K562 (cell line): ENCODE results near the gene ACAP3. TPM values are rescaled to one million over a fixed set of nuclear protein-coding genes. Genes with fewer than 3 reads are reported as not detected.

ENCODE experiments used
- ATAC-seq: fragments of 200-7000 bp; cut with Tn5 transposase; 3 replicates; pipeline ENCODE4 v1.9.1; 2020; ENCODE audit warnings: moderate library complexity
- BruUV-seq: library from RNA; stranded (reverse); fragments of 400-500 nt; replicated peaks from 2 replicates; lab custom pipeline; 2021; lab: Mats Ljungman, UMichigan
- CTCF ChIA-PET: fragments of 300-600 bp; formaldehyde crosslinking; extraction: SDS; loops from one replicate; lab custom pipeline; 2021; ENCODE audit warnings: low intra/inter-chr PET ratio; lab: Yijun Ruan, JAX
- POLR2A ChIA-PET: fragments of 300-600, 350-650 bp; sonication (Branson Sonifier 250); formaldehyde crosslinking; extraction: SDS; loops from one replicate; lab custom pipeline; 2021; ENCODE audit warnings: antibody characterized with exemption, inconsistent platforms; lab: Yijun Ruan, JAX
- DNase-seq, 4 experiments: peaks; one replicate each; pipeline versions ENCODE4 v3.0.0 to v3.0.0-alpha.2; 2011 to 2018; ENCODE audit warnings: low spot score in 3 of 4, mixed read lengths in 3 of 4; ENCODE audit errors: extremely low read depth in 1 of 4
- FAIRE-seq: peaks from 2 replicates; lab custom pipeline; 2011; peaks lifted over from hg19 to GRCh38; lab: Jason Lieb, UNC
- H2AFZ ChIP-seq: 2 replicates; pipeline ENCODE4 v1.6.0; 2011; ENCODE audit warnings: low read depth, low read length, control low read depth, inconsistent platforms
- H3K27ac ChIP-seq: fragments of 200-600 bp; 3 replicates; pipeline ENCODE4 v1.8.0; 2011; ENCODE audit warnings: low read depth, mild to moderate bottlenecking, control low read depth, inconsistent platforms, low read length, moderate library complexity, mixed read lengths; ENCODE audit errors: extremely low read depth
- H3K27me3 ChIP-seq, 2 experiments: fragments of 300-600 bp in 1 of 2; 2 replicates in 1 of 2; 3 replicates in 1 of 2; pipeline versions ENCODE4 v1.6.0 to v1.8.0; 2011; ENCODE audit warnings: inconsistent platforms in 2 of 2, low read length in 2 of 2, mild to moderate bottlenecking in 1 of 2, mixed read lengths in 1 of 2, moderate library complexity in 1 of 2; ENCODE audit not compliant: control insufficient read depth in 2 of 2, insufficient read depth in 2 of 2
- H3K36me3 ChIP-seq: fragments of 300-600 bp; 3 replicates; pipeline ENCODE4 v1.8.0; 2011; ENCODE audit warnings: mild to moderate bottlenecking, low read length, inconsistent platforms; ENCODE audit not compliant: control insufficient read depth, insufficient read depth
- H3K4me1 ChIP-seq, 2 experiments: fragments of 200-600 bp in 1 of 2; replicated peaks in 1 of 2; 2 replicates in 1 of 2; 3 replicates in 1 of 2; pipeline versions ENCODE4 v1.5.1 to v1.8.0; 2011; ENCODE audit warnings: inconsistent platforms in 2 of 2, low read length in 2 of 2, mild to moderate bottlenecking in 1 of 2, mixed read lengths in 1 of 2, moderate library complexity in 1 of 2; ENCODE audit not compliant: control insufficient read depth in 2 of 2, insufficient read depth in 2 of 2
- H3K4me2 ChIP-seq: 2 replicates; pipeline ENCODE4 v1.6.1; 2011; ENCODE audit warnings: low read length, control low read depth, inconsistent platforms, mixed read lengths; ENCODE audit not compliant: insufficient read depth
- H3K4me3 ChIP-seq: fragments of 200-600 bp; sonication (generic), shearing (Covaris generic); 2 replicates; pipeline ENCODE4 v1.5.1; 2016; ENCODE audit warnings: control low read depth, inconsistent platforms
- H3K79me2 ChIP-seq: fragments of 200-600 bp; 3 replicates; pipeline ENCODE4 v1.8.0; 2011; ENCODE audit warnings: low read length, inconsistent platforms; ENCODE audit not compliant: control insufficient read depth, insufficient read depth
- H3K9ac ChIP-seq, 2 experiments: 2 replicates each; pipeline versions ENCODE4 v1.6.0 to v1.6.1; 2011; ENCODE audit warnings: low read depth in 2 of 2, low read length in 2 of 2, control low read depth in 1 of 2, inconsistent platforms in 1 of 2, mild to moderate bottlenecking in 1 of 2, mixed read lengths in 1 of 2; ENCODE audit not compliant: insufficient read depth in 1 of 2
- H3K9me1 ChIP-seq: one replicate; pipeline ENCODE4 v1.6.0; 2011; ENCODE audit warnings: inconsistent platforms, mild to moderate bottlenecking, low read length, moderate library complexity; ENCODE audit not compliant: control insufficient read depth, insufficient read depth
- H3K9me3 ChIP-seq: replicated peaks from 2 replicates; pipeline ENCODE4 v1.5.1; 2011; ENCODE audit warnings: low read depth, low read length, inconsistent platforms; ENCODE audit not compliant: control insufficient read depth, insufficient read depth
- H4K20me1 ChIP-seq: replicated peaks from 2 replicates; pipeline ENCODE4 v1.6.1; 2011; ENCODE audit warnings: low read length, inconsistent platforms, mixed read lengths; ENCODE audit not compliant: control insufficient read depth, insufficient read depth
- E2F1 ChIP-seq: sonication (generic); formaldehyde crosslinking; IDR thresholded peaks from 2 replicates; pipeline ENCODE4 v1.8.1; 2023; ENCODE audit warnings: mild to moderate bottlenecking, missing genetic modification reagents, moderate library complexity
- NR0B1 ChIP-seq: fragments of 450-650 bp; IDR thresholded peaks from one replicate; pipeline ENCODE4 v1.6.1; 2018; ENCODE audit warnings: mild to moderate bottlenecking, moderate library complexity; ENCODE audit not compliant: partially characterized antibody
- POLR2AphosphoS5 ChIP-seq: IDR thresholded peaks from 2 replicates; pipeline ENCODE4 v1.6.1; 2011; ENCODE audit warnings: mild to moderate bottlenecking, low read depth, low read length, moderate library complexity; ENCODE audit not compliant: control insufficient read depth, insufficient read depth
- POLR2B ChIP-seq: fragments of 450-650 bp; IDR thresholded peaks from 2 replicates; pipeline ENCODE4 v1.6.1; 2018; ENCODE audit warnings: low read depth; ENCODE audit not compliant: partially characterized antibody
- POLR2G ChIP-seq: fragments of 200-400 bp; formaldehyde crosslinking; IDR thresholded peaks from 2 replicates; pipeline ENCODE4 v1.6.1; 2017; ENCODE audit warnings: low read depth, mild to moderate bottlenecking, antibody characterized with exemption, low read length, moderate library complexity
- RBFOX2 ChIP-seq: fragments of 200-400 bp; formaldehyde crosslinking; IDR thresholded peaks from 2 replicates; pipeline ENCODE4 v1.6.1; 2017; ENCODE audit warnings: low read depth, mild to moderate bottlenecking, low read length, moderate library complexity
- RBM15 ChIP-seq: fragments of 200-400 bp; formaldehyde crosslinking; IDR thresholded peaks from 2 replicates; pipeline ENCODE4 v1.6.1; 2018; ENCODE audit warnings: mild to moderate bottlenecking, low read length, moderate library complexity; ENCODE audit not compliant: insufficient read depth
- SAFB2 ChIP-seq: fragments of 200-400 bp; formaldehyde crosslinking; IDR thresholded peaks from 2 replicates; pipeline ENCODE4 v1.6.1; 2018; ENCODE audit warnings: borderline replicate concordance, low read length, low read depth, moderate library complexity; ENCODE audit not compliant: severe bottlenecking
- SUPT5H ChIP-seq: fragments of 450-650 bp; IDR thresholded peaks from 2 replicates; pipeline ENCODE4 v1.6.1; 2016
- THRA ChIP-seq: fragments of 450-650 bp; IDR thresholded peaks from 2 replicates; pipeline ENCODE4 v1.6.1; 2017; ENCODE audit warnings: mild to moderate bottlenecking, moderate library complexity
- TOE1 ChIP-seq, 2 experiments: fragments of 450-650 bp in 1 of 2; sonication (generic) in 1 of 2; formaldehyde crosslinking in 1 of 2; IDR thresholded peaks; 2 replicates each; pipeline versions ENCODE4 v1.7.1 to v1.8.0; 2016 to 2022; ENCODE audit warnings: borderline replicate concordance in 2 of 2, mild to moderate bottlenecking in 2 of 2, antibody characterized with exemption in 1 of 2, inconsistent platforms in 1 of 2, low read depth in 1 of 2, missing genetic modification reagents in 1 of 2, moderate library complexity in 1 of 2
- ZNF740 ChIP-seq, 3 experiments: fragments of 200-800 bp in 1 of 3; sonication (Bioruptor generic) in 1 of 3; sonication (generic) in 1 of 3; formaldehyde crosslinking in 1 of 3; IDR thresholded peaks; 2 replicates each; pipeline versions ENCODE4 v1.6.1 to v1.8.0; 2016 to 2022; ENCODE audit warnings: mild to moderate bottlenecking in 2 of 3, missing compliant biosample characterization in 2 of 3, missing genetic modification characterization in 2 of 3, missing genetic modification reagents in 1 of 3
- ZNF778 ChIP-seq: fragments of 450-650 bp; formaldehyde crosslinking; IDR thresholded peaks from 2 replicates; pipeline ENCODE4 v1.4.0; 2020; ENCODE audit warnings: mild to moderate bottlenecking, moderate library complexity
- WGBS: fragments of 100-300 bp; shearing (Covaris generic); methylation state at CpG from one replicate; pipeline ENCODE4 v1.1.6; 2016; ENCODE audit warnings: low coverage, mixed read lengths; ENCODE audit not compliant: insufficient coverage; ENCODE audit errors: missing lambda C conversion rate; 5-methylcytosine and 5-hydroxymethylcytosine counted together
- in situ Hi-C: fragments of 300-500 bp; cut with MboI; formaldehyde crosslinking; loops from 4 replicates; pipeline ENCODE4 v1.15.0; 2018; ENCODE audit warnings: inconsistent platforms, mixed read lengths
- intact Hi-C: fragments of 100-400 bp; cut with micrococcal nuclease; formaldehyde crosslinking; loops from 2 replicates; pipeline ENCODE4 v1.14.2; 2022
- polyA plus RNA-seq, 8 experiments: library from polyadenylated mRNA; depleted of rRNA in 4 of 8; stranded (reverse) in 5 of 8; unstranded in 3 of 8; fragments of >200 nt; fragmentation: Nextera tagmentation in 2 of 8; fragmentation: Illumina TruSeq in 1 of 8; extraction: Ambion mirVana in 2 of 8; extraction: Trizol in 1 of 8; gene quantifications; 2 replicates each; pipeline versions ENCODE4 v1.2.1 to v1.2.3, GENCODE V29; 2011 to 2014; ENCODE audit warnings: inconsistent platforms in 1 of 8, missing spikeins in 1 of 8
- total RNA-seq, 7 experiments: library from RNA; depleted of rRNA in 6 of 7; stranded (reverse); fragments of >200 nt in 6 of 7; fragmentation: Illumina TruSeq in 2 of 7; extraction: Trizol in 2 of 7; gene quantifications; 2 replicates each; pipeline versions ENCODE4 v1.2.1 to v1.2.3, GENCODE V29; 2011 to 2021; ENCODE audit warnings: low replicate concordance in 1 of 7

ACAP3 gene
- total and polyA plus RNA-seq, 9 of the 15 experiments (the other 6 are each of a cell fraction or from before 2014, with no cell fraction given): 0.01 to 49.0 (median 12.0) TPM

- Histone ChIP-seq H4K20me1 (peaks cover 13% of the 10 kb centered on the region), H3K4me3 (no peak overlapping the region), H3K9me1 (no peaks in the 10 kb centered on the region), H3K36me3 (peaks cover 71% of the 10 kb centered on the region), H3K9ac (peak overlapping the region in 1 of 2 experiments; percentile 69; a peak in 2 of 4 replicates), H3K79me2 (peaks cover 44% of the 10 kb centered on the region), H3K27me3 (no peaks in the 10 kb centered on the region), H3K9me3 (no peaks in the 10 kb centered on the region), H3K4me1 (peaks cover 25 to 92% of the 10 kb centered on the region in 2 experiments), H3K4me2 (no peak overlapping the region), H2AFZ (no peak overlapping the region), H3K27ac (no peak overlapping the region)
- POLR2A ChIA-PET: interaction anchor here (0.5 to 3.5 kb wide), 9 partner anchors 8 to 469 kb away, joined by 3 to 30 read pairs (median 3); no protein-coding TSS in a partner anchor
- DNase-seq: no peak
- FAIRE-seq: no peak
- ATAC-seq: no peak
- CTCF ChIA-PET: no interaction called here
- intact Hi-C loops: no loop called here
- in situ Hi-C loops: no loop called here
- 87% methylated on average over 21 of the region's 22 CpGs for WGBS
- no TSS peak for BruUV-seq
- TF ChIP-seq POLR2AphosphoS5 (peak; percentile 27; the same call in 1 of the 2 replicates), E2F1 (CRISPR knock-in tag) (no peak), RBFOX2 (peak; percentile 73), POLR2G (peak; percentile 79), TOE1 (IDR thresholded peaks at IDR 0.05; ENCODE audit: borderline replicate concordance) (no peak), TOE1 (CRISPR knock-in tag; IDR thresholded peaks at IDR 0.05; ENCODE audit: borderline replicate concordance, low read depth) (no peak), POLR2B (peak; percentile 15), ZNF740 (CRISPR knock-in tag; IDR thresholded peaks at IDR 0.05) (0 out of 2 replicates have a peak, but pooled peaks have one; percentile 6), ZNF740 (tag; IDR thresholded peaks at IDR 0.05) (no peak), SAFB2 (no peak), NR0B1 (no peak), RBM15 (no peak), SUPT5H (peak; percentile 61; the same call in 1 of the 2 replicates), ZNF778 (no peak), THRA (no peak)
Observed at GRCh38 chr1:1311107-1312104, 3.7 kb upstream of the ACAP3 start.
